Measurements from ENCODE around the gene STX19. TPM values are rescaled to one million over a fixed set of nuclear protein-coding genes. Genes with fewer than 3 reads are reported as not detected.
A peak's percentile ranks its signal among the peaks of the same experiment; 100 is the strongest.

STX19 gene
- total and polyA plus RNA-seq, 10 donors: 0.32 to 1.6 (median 0.80) TPM; not detected in 2

- Histone ChIP-seq H3K4me3 (no peak overlapping the region), H3K9me3 (no peaks in the 10 kb centered on the region), H3K4me1 (peaks cover 0 to 13% (median 4%) of the 10 kb centered on the region in 6 donors), H3K27ac (no peak overlapping the region), H3K36me3 (no peaks in the 10 kb centered on the region), H3K27me3 (replicated peaks in 1 of 7) (no peaks in the 10 kb centered on the region)
- intact Hi-C loops (cut with DNase I; ENCODE audit: low total_unique reads): loop anchor here (10.0 kb wide), 1 partner anchor 57 kb away; the partner anchor contains the start of genes DHFR2 and NSUN3
- 94 to 100% (median 95%) methylated on average over 2 of the region's 2 CpGs for WGBS, 5 donors
- TF ChIP-seq CTCF (IDR thresholded peaks at IDR 0.05 in 8 of 11, conservative IDR thresholded peaks at IDR 0.05 in 3 of 11): no peak
- no peak for TF ChIP-seq POLR2A (IDR thresholded peaks at IDR 0.05)
- no peak for TF ChIP-seq POLR2AphosphoS5 (IDR thresholded peaks at IDR 0.05)
- DNase-seq: no peak
Observed at GRCh38 chr3:94008253-94008652, 20.1 kb downstream of the STX19 start.

- intact Hi-C loops (cut with DNase I; ENCODE audit: low total_unique reads): loop anchor here (10.0 kb wide), 1 partner anchor 60 kb away; the partner anchor contains the start of genes DHFR2 and NSUN3
- no peak overlapping the region for H3K27ac ChIP-seq
Observed at GRCh38 chr3:94004301-94004910, 24.0 kb downstream of the STX19 start.

GRCh38 chr3:94001827-94002495 is 26.4 kb downstream of the STX19 start:
- TF ChIP-seq CTCF (IDR thresholded peaks at IDR 0.05 in 8 of 11, conservative IDR thresholded peaks at IDR 0.05 in 3 of 11) (no peak), POLR2A (IDR thresholded peaks at IDR 0.05) (no peak), POLR2AphosphoS5 (IDR thresholded peaks at IDR 0.05) (no peak)
- Histone ChIP-seq H3K4me1 (peaks cover 0 to 13% (median 4%) of the 10 kb centered on the region in 6 donors), H3K27ac (no peak overlapping the region), H3K9me3 (no peaks in the 10 kb centered on the region), H3K4me3 (no peak overlapping the region), H3K27me3 (replicated peaks in 1 of 7) (no peaks in the 10 kb centered on the region), H3K36me3 (peaks cover 0 to 9% (median 0%) of the 10 kb centered on the region in 6 donors)
- intact Hi-C loops (cut with DNase I; ENCODE audit: low total_unique reads): loop anchor here (10.0 kb wide), 1 partner anchor 63 kb away; the partner anchor contains the start of genes DHFR2 and NSUN3
- DNase-seq: no peak
- 85 to 93% (median 90%) methylated on average over 3 of the region's 3 CpGs for WGBS, 5 donors

More at GRCh38 chr3:94004301-94004910, 24.0 kb downstream of the STX19 start:
- Histone ChIP-seq H3K36me3 (no peaks in the 10 kb centered on the region), H3K4me1 (peaks cover 0 to 13% (median 4%) of the 10 kb centered on the region in 6 donors), H3K9me3 (no peaks in the 10 kb centered on the region), H3K27me3 (replicated peaks in 1 of 7) (no peaks in the 10 kb centered on the region), H3K4me3 (peak overlapping the region in 2 of 8 donors; percentile 10 to 19)
- DNase-seq: no peak
- 3 to 6% (median 3%) methylated on average over 4 of the region's 4 CpGs for WGBS, 5 donors
- TF ChIP-seq POLR2A (IDR thresholded peaks at IDR 0.05) (no peak), CTCF (IDR thresholded peaks at IDR 0.05 in 8 of 11, conservative IDR thresholded peaks at IDR 0.05 in 3 of 11) (peak; percentile 34 to 84 (median 74))

DNA sequence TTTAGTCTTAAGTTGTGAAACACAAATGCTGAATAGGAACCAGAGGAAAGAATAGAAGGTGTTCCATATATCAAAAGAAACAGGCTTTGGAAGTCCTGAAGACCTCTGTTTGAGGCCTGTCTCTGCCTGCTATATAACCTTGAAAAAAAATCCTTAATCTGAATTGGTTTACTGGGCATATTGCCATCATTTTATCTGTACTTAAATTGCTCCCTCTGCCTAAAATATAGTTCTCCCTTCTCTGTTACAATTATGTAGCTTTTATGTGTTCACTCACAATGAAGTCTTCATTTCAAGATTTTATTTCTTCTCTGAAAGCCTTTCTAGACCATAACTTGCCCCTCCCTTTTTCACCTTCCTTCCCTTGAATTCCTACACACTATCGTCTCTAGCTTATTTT is 27.2 kb downstream of the STX19 start:
- DNase-seq: no peak
- Histone ChIP-seq H3K4me3 (no peak overlapping the region), H3K4me1 (peaks cover 0 to 13% (median 4%) of the 10 kb centered on the region in 6 donors), H3K9me3 (no peaks in the 10 kb centered on the region), H3K27ac (no peak overlapping the region), H3K36me3 (peaks cover 0 to 14% (median 0%) of the 10 kb centered on the region in 6 donors), H3K27me3 (replicated peaks in 1 of 7) (no peaks in the 10 kb centered on the region)
- intact Hi-C loops (cut with DNase I; ENCODE audit: low total_unique reads): loop anchor here (10.0 kb wide), 1 partner anchor 64 kb away; the partner anchor contains the start of genes DHFR2 and NSUN3
- 68 to 86% (median 78%) methylated on average over 1 of the region's 1 CpG for WGBS, 5 donors
- TF ChIP-seq POLR2A (IDR thresholded peaks at IDR 0.05) (no peak), POLR2AphosphoS5 (IDR thresholded peaks at IDR 0.05) (no peak), CTCF (IDR thresholded peaks at IDR 0.05 in 8 of 11, conservative IDR thresholded peaks at IDR 0.05 in 3 of 11) (no peak)

All from spleen (tissue), 11 donors.